ENCODE measurements around the gene PASD1. TPM values are rescaled to one million over a fixed set of nuclear protein-coding genes. Genes with fewer than 3 reads are reported as not detected.

PASD1 gene
- total and polyA plus RNA-seq, 4 donors = 0.08 to 0.10 TPM; not detected in 2

DNA sequence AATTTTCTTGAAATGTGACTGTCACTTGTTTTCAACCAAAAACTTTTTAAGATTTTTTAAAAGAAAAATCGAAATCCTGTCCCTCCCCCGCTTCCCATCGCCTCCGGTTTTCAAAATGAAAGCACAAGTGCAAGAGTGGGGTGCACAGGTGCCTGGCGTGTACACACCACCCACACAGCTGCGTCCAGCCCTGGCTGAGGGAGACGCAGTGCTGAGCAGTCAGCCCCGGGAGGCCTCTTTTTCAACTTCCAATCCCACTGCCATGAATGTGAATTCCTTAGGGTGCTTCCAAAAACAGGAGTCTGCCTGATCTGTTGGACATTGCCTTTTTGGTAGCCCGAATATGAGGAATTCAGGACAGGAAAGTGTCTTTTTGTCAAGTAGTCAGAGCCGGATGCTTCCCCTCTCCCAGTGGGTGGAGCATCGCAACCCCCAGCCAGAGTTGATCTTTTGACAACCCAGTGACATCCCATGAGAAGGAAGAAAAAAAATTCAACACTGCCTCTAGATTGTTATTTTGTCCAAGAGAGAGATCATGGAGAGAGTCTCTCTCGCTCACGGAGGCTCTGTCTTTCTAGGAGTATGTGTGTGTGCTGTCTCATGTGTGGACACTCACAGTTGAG lies 140.7 kb downstream of the PASD1 start:
- peaks cover 5% of the 10 kb centered on the region for H3K4me1 ChIP-seq (ENCODE audit: control insufficient read depth, insufficient read depth, low read length)
- H3K27ac ChIP-seq (ENCODE audit: low read depth, low read length) = no peak overlapping the region
- no peak overlapping the region for H3K4me3 ChIP-seq (ENCODE audit: low read depth, low read length)
- H3K36me3 ChIP-seq (ENCODE audit: control insufficient read depth, insufficient read depth, low read length) = peaks cover 12% of the 10 kb centered on the region
- H3K27me3 ChIP-seq (ENCODE audit: control insufficient read depth, insufficient read depth, low read length) = no peaks in the 10 kb centered on the region
- no peaks in the 10 kb centered on the region for H3K9me3 ChIP-seq (ENCODE audit: control insufficient read depth, insufficient read depth, low read length)
- WGBS (ENCODE audit: insufficient coverage) = 58% methylated on average over 10 of the region's 13 CpGs
- DNase-seq (ENCODE audit: low read depth in 4 of 6, low spot score in 6 of 6) = no peak

GRCh38 chrX:151708821-151709220 lies 145.3 kb downstream of the PASD1 start:
- Histone ChIP-seq H3K36me3 (ENCODE audit: control insufficient read depth, insufficient read depth, low read length) (no peaks in the 10 kb centered on the region), H3K27me3 (ENCODE audit: control insufficient read depth, insufficient read depth, low read length) (no peaks in the 10 kb centered on the region), H3K4me3 (ENCODE audit: low read depth, low read length) (no peak overlapping the region), H3K27ac (ENCODE audit: low read depth, low read length) (no peak overlapping the region), H3K4me1 (ENCODE audit: control insufficient read depth, insufficient read depth, low read length) (no peaks in the 10 kb centered on the region), H3K9me3 (ENCODE audit: control insufficient read depth, insufficient read depth, low read length) (no peaks in the 10 kb centered on the region)
- 84% methylated on average over 7 of the region's 7 CpGs for WGBS (ENCODE audit: insufficient coverage)
- no peak for DNase-seq (ENCODE audit: low read depth in 4 of 6, low spot score in 6 of 6)

DNA sequence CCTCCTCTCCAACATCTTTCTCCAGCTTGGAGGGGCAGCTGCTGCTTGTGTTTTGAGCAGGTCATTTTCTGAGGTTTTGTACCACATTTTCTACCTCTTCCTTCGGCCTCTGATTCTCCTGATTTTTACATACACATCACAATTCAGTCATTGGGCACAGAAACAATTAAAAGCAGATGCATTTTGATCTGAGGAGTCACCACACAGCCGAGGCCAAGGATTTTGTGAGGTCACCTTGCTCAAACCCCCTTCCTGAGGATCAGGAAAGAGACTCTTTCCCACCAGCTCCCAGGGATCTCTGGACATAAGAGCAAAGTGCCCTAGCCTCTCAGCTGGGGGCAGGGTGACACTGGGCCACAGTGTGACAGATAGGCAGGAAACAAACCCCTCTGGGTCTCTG lies 147.0 kb downstream of the PASD1 start:
- Histone ChIP-seq H3K36me3 (ENCODE audit: control insufficient read depth, insufficient read depth, low read length) (no peaks in the 10 kb centered on the region), H3K4me3 (ENCODE audit: low read depth, low read length) (no peak overlapping the region), H3K27ac (ENCODE audit: low read depth, low read length) (no peak overlapping the region), H3K9me3 (ENCODE audit: control insufficient read depth, insufficient read depth, low read length) (no peaks in the 10 kb centered on the region), H3K4me1 (ENCODE audit: control insufficient read depth, insufficient read depth, low read length) (no peaks in the 10 kb centered on the region), H3K27me3 (ENCODE audit: control insufficient read depth, insufficient read depth, low read length) (no peaks in the 10 kb centered on the region)
- DNase-seq (ENCODE audit: low read depth in 4 of 6, low spot score in 6 of 6) = no peak
- WGBS (ENCODE audit: insufficient coverage) = 56% methylated on average over 2 of the region's 2 CpGs

GRCh38 chrX:151711154-151711553 lies 147.7 kb downstream of the PASD1 start:
- H3K4me3 ChIP-seq (ENCODE audit: low read depth, low read length) = no peak overlapping the region
- H3K27me3 ChIP-seq (ENCODE audit: control insufficient read depth, insufficient read depth, low read length) = no peaks in the 10 kb centered on the region
- no peaks in the 10 kb centered on the region for H3K4me1 ChIP-seq (ENCODE audit: control insufficient read depth, insufficient read depth, low read length)
- no peaks in the 10 kb centered on the region for H3K36me3 ChIP-seq (ENCODE audit: control insufficient read depth, insufficient read depth, low read length)
- DNase-seq (ENCODE audit: low read depth in 4 of 6, low spot score in 6 of 6) = no peak
- H3K27ac ChIP-seq (ENCODE audit: low read depth, low read length) = no peak overlapping the region
- WGBS (ENCODE audit: insufficient coverage) = 55% methylated on average over 5 of the region's 5 CpGs
- H3K9me3 ChIP-seq (ENCODE audit: control insufficient read depth, insufficient read depth, low read length) = no peaks in the 10 kb centered on the region

DNA sequence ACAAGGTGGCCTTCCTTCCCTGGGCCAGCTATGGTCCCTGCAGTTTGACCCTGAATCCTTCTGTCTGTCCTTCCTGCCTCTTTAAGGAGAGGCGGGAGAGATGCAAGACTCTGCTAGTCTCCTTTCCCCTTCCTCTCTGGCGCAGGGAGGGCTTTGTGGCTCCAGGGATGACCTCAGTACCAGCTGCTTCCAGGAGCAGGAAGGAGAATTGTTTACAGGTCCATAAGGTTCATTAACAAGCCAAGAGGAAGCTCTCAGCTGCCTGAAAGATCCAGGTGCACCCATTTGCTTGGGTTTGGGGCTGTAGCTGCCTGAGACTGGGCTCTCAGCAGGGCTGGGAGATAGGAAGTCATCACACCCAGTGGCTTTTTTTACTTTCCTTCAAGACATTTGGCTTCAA lies 148.3 kb downstream of the PASD1 start:
- H3K36me3 ChIP-seq (ENCODE audit: control insufficient read depth, insufficient read depth, low read length) = no peaks in the 10 kb centered on the region
- no peak overlapping the region for H3K27ac ChIP-seq (ENCODE audit: low read depth, low read length)
- no peaks in the 10 kb centered on the region for H3K27me3 ChIP-seq (ENCODE audit: control insufficient read depth, insufficient read depth, low read length)
- no peak for DNase-seq (ENCODE audit: low read depth in 4 of 6, low spot score in 6 of 6)
- H3K4me3 ChIP-seq (ENCODE audit: low read depth, low read length) = no peak overlapping the region
- no CpG with 5 or more reads among the region's 2 CpGs for WGBS (ENCODE audit: insufficient coverage)
- H3K4me1 ChIP-seq (ENCODE audit: control insufficient read depth, insufficient read depth, low read length) = no peaks in the 10 kb centered on the region
- H3K9me3 ChIP-seq (ENCODE audit: control insufficient read depth, insufficient read depth, low read length) = no peaks in the 10 kb centered on the region

- Histone ChIP-seq H3K4me1 (ENCODE audit: control insufficient read depth, insufficient read depth, low read length) (no peaks in the 10 kb centered on the region), H3K4me3 (ENCODE audit: low read depth, low read length) (no peak overlapping the region), H3K9me3 (ENCODE audit: control insufficient read depth, insufficient read depth, low read length) (no peaks in the 10 kb centered on the region), H3K27ac (ENCODE audit: low read depth, low read length) (no peak overlapping the region), H3K36me3 (ENCODE audit: control insufficient read depth, insufficient read depth, low read length) (no peaks in the 10 kb centered on the region), H3K27me3 (ENCODE audit: control insufficient read depth, insufficient read depth, low read length) (no peaks in the 10 kb centered on the region)
- WGBS (ENCODE audit: insufficient coverage) = 55% methylated on average over 3 of the region's 3 CpGs
- DNase-seq (ENCODE audit: low read depth in 4 of 6, low spot score in 6 of 6) = no peak
Measured at GRCh38 chrX:151712253-151712652, 148.8 kb downstream of the PASD1 start.

- H3K9me3 ChIP-seq (ENCODE audit: control insufficient read depth, insufficient read depth, low read length) = no peaks in the 10 kb centered on the region
- H3K36me3 ChIP-seq (ENCODE audit: control insufficient read depth, insufficient read depth, low read length) = no peaks in the 10 kb centered on the region
- no peaks in the 10 kb centered on the region for H3K4me1 ChIP-seq (ENCODE audit: control insufficient read depth, insufficient read depth, low read length)
- H3K27me3 ChIP-seq (ENCODE audit: control insufficient read depth, insufficient read depth, low read length) = no peaks in the 10 kb centered on the region
- WGBS (ENCODE audit: insufficient coverage) = 67% methylated on average over 2 of the region's 3 CpGs
- no peak for DNase-seq (ENCODE audit: low read depth in 4 of 6, low spot score in 6 of 6)
- no peak overlapping the region for H3K27ac ChIP-seq (ENCODE audit: low read depth, low read length)
- H3K4me3 ChIP-seq (ENCODE audit: low read depth, low read length) = no peak overlapping the region
Measured at GRCh38 chrX:151713849-151714248, 150.4 kb downstream of the PASD1 start.

DNA sequence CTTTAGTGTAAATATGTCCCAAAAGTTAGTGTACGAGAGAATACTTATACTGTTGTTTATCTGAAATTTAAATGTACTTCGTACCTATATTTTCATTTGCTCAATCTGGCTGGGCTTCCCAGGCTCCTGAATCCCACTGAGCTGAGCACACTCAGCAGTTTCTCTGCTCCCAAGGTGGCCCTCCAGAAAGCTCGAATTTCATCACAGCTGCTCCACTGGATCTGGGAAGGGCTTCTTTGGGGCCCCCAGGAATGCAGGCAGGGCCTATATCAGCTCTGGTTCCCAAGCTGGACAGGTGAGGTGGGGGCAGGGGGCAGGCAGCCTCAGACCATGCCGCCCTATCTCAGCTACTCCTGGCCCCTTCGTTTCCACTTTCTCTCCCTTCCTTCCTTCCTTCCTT lies 150.9 kb downstream of the PASD1 start:
- WGBS (ENCODE audit: insufficient coverage) = 61% methylated on average over 4 of the region's 5 CpGs
- Histone ChIP-seq H3K27ac (ENCODE audit: low read depth, low read length) (no peak overlapping the region), H3K36me3 (ENCODE audit: control insufficient read depth, insufficient read depth, low read length) (no peaks in the 10 kb centered on the region), H3K27me3 (ENCODE audit: control insufficient read depth, insufficient read depth, low read length) (no peaks in the 10 kb centered on the region), H3K9me3 (ENCODE audit: control insufficient read depth, insufficient read depth, low read length) (no peaks in the 10 kb centered on the region), H3K4me1 (ENCODE audit: control insufficient read depth, insufficient read depth, low read length) (no peaks in the 10 kb centered on the region), H3K4me3 (ENCODE audit: low read depth, low read length) (no peak overlapping the region)
- DNase-seq (ENCODE audit: low read depth in 4 of 6, low spot score in 6 of 6) = no peak

GRCh38 chrX:151715752-151716151 lies 152.3 kb downstream of the PASD1 start, which contains the start of gene FATE1:
TSS of gene FATE1 (plus strand) at chrX:151716035. CDS start at chrX:151716120, 85 bp downstream.
- no peaks in the 10 kb centered on the region for H3K9me3 ChIP-seq (ENCODE audit: control insufficient read depth, insufficient read depth, low read length)
- no peak within 1 kb of the TSS for H3K27ac ChIP-seq (ENCODE audit: low read depth, low read length)
- WGBS (ENCODE audit: insufficient coverage) = 60% methylated on average over 1 of the region's 3 CpGs
- no peaks in the 10 kb centered on the region for H3K36me3 ChIP-seq (ENCODE audit: control insufficient read depth, insufficient read depth, low read length)
- no peak for DNase-seq (ENCODE audit: low read depth in 4 of 6, low spot score in 6 of 6)
- H3K27me3 ChIP-seq (ENCODE audit: control insufficient read depth, insufficient read depth, low read length) = no peaks in the 10 kb centered on the region
- no peaks in the 10 kb centered on the region for H3K4me1 ChIP-seq (ENCODE audit: control insufficient read depth, insufficient read depth, low read length)
- H3K4me3 ChIP-seq (ENCODE audit: low read depth, low read length) = no peak within 1 kb of the TSS

DNA sequence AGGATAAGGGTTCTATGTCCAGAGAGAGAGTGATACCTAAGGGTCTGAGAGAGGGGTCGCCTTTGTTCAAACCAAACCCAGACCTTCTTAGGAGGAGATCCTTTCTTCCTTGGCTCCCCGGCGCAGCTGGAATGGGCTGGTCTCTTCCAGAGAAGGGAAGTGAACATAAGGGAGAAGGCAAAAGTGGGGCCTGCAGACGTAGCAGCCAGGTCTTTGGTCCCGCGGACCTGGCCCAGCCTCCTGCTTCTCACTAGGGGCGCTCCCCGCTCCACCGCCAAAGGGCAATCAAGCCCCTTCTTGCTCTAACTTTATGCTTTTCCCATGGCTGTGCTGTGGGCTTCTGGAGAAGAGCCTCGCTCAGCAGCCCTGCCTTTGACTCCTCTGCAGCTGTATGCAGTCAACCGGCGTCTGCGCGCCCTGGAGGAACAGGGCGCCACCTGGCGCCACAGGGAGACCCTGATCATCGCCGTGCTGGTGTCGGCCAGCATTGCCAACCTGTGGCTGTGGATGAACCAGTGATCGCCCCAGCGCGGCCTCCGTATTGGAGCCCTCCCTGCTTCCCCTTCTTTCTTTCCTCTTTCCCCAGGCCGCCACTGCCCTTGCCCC lies 158.9 kb downstream of the PASD1 start:
- Histone ChIP-seq H3K4me1 (ENCODE audit: control insufficient read depth, insufficient read depth, low read length) (peaks cover 9% of the 10 kb centered on the region), H3K4me3 (ENCODE audit: low read depth, low read length) (no peak overlapping the region), H3K27ac (ENCODE audit: low read depth, low read length) (no peak overlapping the region), H3K27me3 (ENCODE audit: control insufficient read depth, insufficient read depth, low read length) (peaks cover 5% of the 10 kb centered on the region), H3K9me3 (ENCODE audit: control insufficient read depth, insufficient read depth, low read length) (no peaks in the 10 kb centered on the region), H3K36me3 (ENCODE audit: control insufficient read depth, insufficient read depth, low read length) (no peaks in the 10 kb centered on the region)
- WGBS (ENCODE audit: insufficient coverage) = 28% methylated on average over 22 of the region's 24 CpGs
- peak in 2 of 6 donors; percentile 32 to 51 for DNase-seq (ENCODE audit: low read depth in 4 of 6, low spot score in 6 of 6)

Data from spinal cord (tissue), 10 donors.